Vagina (tissue), 2 donors: Measurements from ENCODE around the gene MORC3.

Experiments
- POLR2AphosphoS5 ChIP-seq, 2 donors: sonication (generic); formaldehyde crosslinking; IDR thresholded peaks; one replicate each; pipeline ENCODE4 v1.9.0; 2017; ENCODE audit warnings: antibody characterized with exemption in 2 of 2, mild to moderate bottlenecking in 2 of 2, low read depth in 1 of 2; ENCODE audit not compliant: insufficient read depth in 1 of 2
- TF ChIP-seq, protein P1 (sequence below), 3 experiments: fragments of 450-650 bp in 2 of 3; fragments of 200-600 bp in 1 of 3; sonication (generic) in 1 of 3; IDR thresholded peaks; one replicate each; pipeline ENCODE4 v1.5.1; 2017 to 2019; ENCODE audit warnings: antibody characterized with exemption in 3 of 3, mild to moderate bottlenecking in 2 of 3, moderate library complexity in 2 of 3

DNA sequence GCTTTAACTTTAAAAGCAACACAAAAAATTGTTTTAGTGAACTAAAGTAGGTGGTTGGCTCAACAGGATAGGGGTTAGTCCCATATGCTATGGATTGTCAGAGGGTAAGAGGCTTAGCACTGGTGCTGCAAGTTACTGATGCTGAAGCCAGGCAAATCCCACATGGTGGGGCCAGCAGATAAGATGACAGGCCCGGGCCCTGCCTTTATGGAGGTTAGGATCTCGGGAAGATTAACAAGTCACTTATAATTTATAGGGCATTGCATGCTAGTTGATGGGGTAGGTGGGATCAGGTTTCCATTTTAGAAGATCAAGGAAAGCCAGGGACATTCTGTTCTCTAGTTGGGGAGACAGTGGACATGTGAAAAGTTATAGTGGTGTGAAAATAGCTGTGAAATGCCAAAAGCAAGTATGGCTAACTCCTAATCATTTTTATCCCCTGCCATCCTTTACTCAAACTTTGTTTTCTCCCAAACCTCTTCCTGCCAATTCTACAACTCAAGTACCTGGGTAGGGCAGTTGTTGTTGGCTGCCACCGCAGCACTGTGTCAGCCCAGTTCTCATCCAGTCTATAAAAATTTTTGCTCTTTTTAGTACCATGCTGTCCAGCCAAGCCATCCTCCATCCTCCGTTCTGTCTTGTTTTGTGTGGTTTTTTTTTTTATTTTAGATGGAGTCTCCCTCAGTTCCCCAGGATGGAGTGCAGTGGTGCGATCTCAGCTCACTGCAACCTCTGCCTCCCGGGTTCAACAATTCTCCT, 75.5 kb downstream of the MORC3 start:
- TF ChIP-seq, protein P1, sequence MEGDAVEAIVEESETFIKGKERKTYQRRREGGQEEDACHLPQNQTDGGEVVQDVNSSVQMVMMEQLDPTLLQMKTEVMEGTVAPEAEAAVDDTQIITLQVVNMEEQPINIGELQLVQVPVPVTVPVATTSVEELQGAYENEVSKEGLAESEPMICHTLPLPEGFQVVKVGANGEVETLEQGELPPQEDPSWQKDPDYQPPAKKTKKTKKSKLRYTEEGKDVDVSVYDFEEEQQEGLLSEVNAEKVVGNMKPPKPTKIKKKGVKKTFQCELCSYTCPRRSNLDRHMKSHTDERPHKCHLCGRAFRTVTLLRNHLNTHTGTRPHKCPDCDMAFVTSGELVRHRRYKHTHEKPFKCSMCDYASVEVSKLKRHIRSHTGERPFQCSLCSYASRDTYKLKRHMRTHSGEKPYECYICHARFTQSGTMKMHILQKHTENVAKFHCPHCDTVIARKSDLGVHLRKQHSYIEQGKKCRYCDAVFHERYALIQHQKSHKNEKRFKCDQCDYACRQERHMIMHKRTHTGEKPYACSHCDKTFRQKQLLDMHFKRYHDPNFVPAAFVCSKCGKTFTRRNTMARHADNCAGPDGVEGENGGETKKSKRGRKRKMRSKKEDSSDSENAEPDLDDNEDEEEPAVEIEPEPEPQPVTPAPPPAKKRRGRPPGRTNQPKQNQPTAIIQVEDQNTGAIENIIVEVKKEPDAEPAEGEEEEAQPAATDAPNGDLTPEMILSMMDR (IDR thresholded peaks at IDR 0.05): no peak
- no peak for TF ChIP-seq POLR2AphosphoS5 (IDR thresholded peaks at IDR 0.05; ENCODE audit: insufficient read depth in 1 of 2, low read depth in 1 of 2)
